GM21529 (cell line): Measurements from ENCODE around the gene AP5Z1.

Source experiments
- ATAC-seq: cut with Tn5 transposase; IDR thresholded peaks from one replicate; pipeline ENCODE4 v1.9.1; 2021; ENCODE audit not compliant: unreplicated experiment

Gene AP5Z1

DNA sequence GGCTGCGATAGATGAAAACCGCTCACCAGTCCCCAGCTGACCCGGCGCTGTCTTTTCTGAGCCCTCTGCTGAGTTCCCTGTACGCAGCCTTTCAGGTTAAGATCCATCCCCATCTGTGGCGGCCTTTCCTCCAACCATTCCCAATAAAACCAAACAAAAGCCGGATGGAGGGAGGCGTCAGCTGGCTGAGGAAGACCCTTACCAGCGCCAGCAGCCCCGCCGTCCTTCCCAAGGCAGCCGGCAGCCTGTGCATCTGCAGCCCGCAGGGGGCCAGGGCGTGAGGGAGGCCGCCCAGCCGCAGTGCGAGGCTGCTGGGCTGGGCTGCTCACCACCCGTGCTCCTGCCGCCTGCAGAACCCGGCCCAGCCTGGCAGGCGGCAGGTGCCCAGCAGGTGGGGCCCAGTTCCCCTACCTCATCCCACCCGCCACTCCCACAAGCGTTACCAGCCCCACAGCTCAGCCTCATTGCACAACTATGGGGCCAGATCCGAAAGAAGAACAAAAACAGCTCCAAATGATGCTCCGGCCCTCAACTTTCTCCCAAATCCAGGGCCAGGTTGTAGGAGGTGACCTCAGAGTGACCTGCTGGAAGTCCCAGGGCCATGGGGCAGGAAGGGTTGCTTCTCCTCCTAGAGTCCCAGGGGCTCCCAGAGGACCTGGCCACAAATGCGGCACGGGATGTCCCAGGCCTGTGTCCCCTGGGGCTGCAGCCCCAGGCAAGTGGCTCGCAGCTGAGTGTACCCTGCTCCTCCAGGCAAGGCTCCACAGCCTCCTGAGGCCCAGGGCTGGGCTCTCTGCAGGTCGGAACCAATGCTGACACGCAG, 62.6 kb downstream of the AP5Z1 start:
- no peak for ATAC-seq

DNA sequence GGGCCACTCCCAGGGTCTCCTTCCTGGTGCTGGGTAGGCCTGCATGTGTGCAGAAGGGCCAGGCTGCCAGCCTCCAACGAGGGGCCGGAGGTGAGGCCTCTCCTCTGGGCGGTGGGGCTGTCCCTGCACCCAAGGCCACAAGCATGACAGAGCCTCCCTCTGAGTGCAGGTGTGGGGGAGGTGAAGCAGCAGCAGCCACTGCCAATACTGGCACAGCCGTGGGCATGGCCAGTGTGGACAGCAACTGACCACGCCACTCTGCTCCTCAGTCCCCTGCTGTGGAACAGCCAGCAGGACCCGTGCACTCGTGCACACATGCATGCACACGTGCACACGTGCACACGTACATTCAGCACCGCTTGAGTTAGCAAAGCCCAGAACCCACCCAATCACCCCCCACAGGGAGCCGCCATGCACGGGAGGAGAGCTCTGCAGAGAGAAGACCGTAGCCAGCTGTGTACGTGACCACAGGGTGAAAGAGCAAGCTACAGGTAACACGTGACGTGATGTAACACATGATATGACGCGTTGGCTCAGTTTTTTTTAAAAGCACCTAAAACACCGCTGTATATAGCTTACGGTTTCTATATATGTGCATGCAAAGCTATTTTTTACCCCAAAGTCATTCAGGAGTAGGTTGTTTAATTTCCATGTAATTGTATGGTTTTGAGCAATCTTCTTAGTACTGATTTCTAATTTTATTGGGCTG, 63.4 kb downstream of the AP5Z1 start:
- ATAC-seq: no peak

DNA sequence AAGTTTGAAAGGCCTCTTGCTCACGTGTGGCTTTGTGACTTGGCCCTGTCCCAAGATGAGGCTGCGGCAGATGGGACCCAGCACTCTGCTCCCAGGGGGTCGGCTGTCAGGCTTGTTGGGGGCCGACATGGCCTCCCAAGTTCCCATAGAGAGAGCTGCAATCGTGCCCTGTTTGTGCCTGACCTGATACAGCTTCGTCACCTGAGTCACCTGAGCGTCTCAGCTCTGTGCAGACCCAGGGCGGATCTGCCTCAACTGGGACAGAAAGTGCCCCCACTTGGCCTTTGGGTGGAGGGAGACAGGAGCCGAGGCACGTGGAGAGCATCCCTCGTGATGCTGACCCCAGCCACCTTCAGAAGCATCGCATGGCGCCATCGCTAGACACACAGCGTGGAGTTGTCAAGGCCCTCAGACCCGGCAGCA, 64.7 kb downstream of the AP5Z1 start:
- ATAC-seq: no peak
